HepG2 (cell line): ENCODE results near the gene SUCLG1. TPM values are rescaled to one million over a fixed set of nuclear protein-coding genes. Genes with fewer than 3 reads are reported as not detected.

Experiments
- ATAC-seq: fragments of 200-7000 bp; cut with Tn5 transposase; 3 replicates; pipeline ENCODE4 v1.9.1; 2020; ENCODE audit warnings: mild to moderate bottlenecking, moderate library complexity
- BruUV-seq: library from RNA; stranded (reverse); fragments of 400-500 nt; replicated peaks from 2 replicates; lab custom pipeline; 2021; lab: Mats Ljungman, UMichigan
- CTCF ChIA-PET: fragments of 300-600 bp; formaldehyde crosslinking; extraction: SDS; loops from one replicate; lab custom pipeline; 2021; ENCODE audit warnings: low total read pairs, inconsistent platforms, low intra/inter-chr PET ratio; lab: Yijun Ruan, JAX
- POLR2A ChIA-PET: fragments of 350-600 bp; sonication (Branson Sonifier 250); formaldehyde crosslinking; loops from one replicate; lab custom pipeline; 2020; ENCODE audit warnings: antibody characterized with exemption, inconsistent platforms; lab: Yijun Ruan, JAX
- DNase-seq: peaks from one replicate; pipeline ENCODE4 v3.0.0-alpha.2; 2015; ENCODE audit warnings: low spot score
- FAIRE-seq: peaks from 3 replicates; lab custom pipeline; 2011; peaks lifted over from hg19 to GRCh38; lab: Jason Lieb, UNC
- H2AFZ ChIP-seq: one replicate; pipeline ENCODE4 v1.6.1; 2011; ENCODE audit warnings: low read length, inconsistent platforms
- H3K27ac ChIP-seq: fragments of 300-600 bp; 3 replicates; pipeline ENCODE4 v1.8.0; 2011; ENCODE audit warnings: mixed run types, mild to moderate bottlenecking, mixed read lengths, low read length, inconsistent platforms; ENCODE audit not compliant: insufficient read depth; ENCODE audit errors: extremely low read length
- H3K27me3 ChIP-seq, 2 experiments: fragments of 200-600 bp in 1 of 2; 2 replicates in 1 of 2; 3 replicates in 1 of 2; pipeline versions ENCODE4 v1.6.0 to v1.8.0; 2011; ENCODE audit warnings: low read length in 2 of 2, mild to moderate bottlenecking in 2 of 2, moderate library complexity in 2 of 2, inconsistent platforms in 1 of 2; ENCODE audit not compliant: insufficient read depth in 2 of 2, control insufficient read depth in 1 of 2
- H3K36me3 ChIP-seq, 2 experiments: fragments of 200-600 bp in 1 of 2; replicated peaks in 1 of 2; 2 replicates in 1 of 2; 3 replicates in 1 of 2; pipeline versions ENCODE4 v1.5.1 to v1.8.0; 2011; ENCODE audit warnings: low read length in 2 of 2, inconsistent platforms in 1 of 2; ENCODE audit not compliant: insufficient read depth in 2 of 2, control insufficient read depth in 1 of 2
- H3K4me1 ChIP-seq: 2 replicates; pipeline ENCODE4 v1.5.1; 2012; ENCODE audit warnings: low read length, inconsistent platforms; ENCODE audit not compliant: insufficient read depth
- H3K4me2 ChIP-seq: 2 replicates; pipeline ENCODE4 v1.6.0; 2011; ENCODE audit warnings: low read depth, low read length, inconsistent platforms
- H3K4me3 ChIP-seq, 3 experiments: fragments of 200-600 bp in 1 of 3; sonication (generic), shearing (Covaris generic) in 1 of 3; replicated peaks in 1 of 3; 2 replicates each; pipeline ENCODE4 v1.5.1; 2011 to 2016; ENCODE audit warnings: low read length in 3 of 3, inconsistent platforms in 2 of 3, low read depth in 2 of 3, mild to moderate bottlenecking in 2 of 3, control low read depth in 1 of 3, mixed read lengths in 1 of 3; ENCODE audit not compliant: insufficient read depth in 1 of 3
- H3K79me2 ChIP-seq: one replicate; pipeline ENCODE4 v1.6.1; 2011; ENCODE audit warnings: low read length, inconsistent platforms; ENCODE audit not compliant: insufficient read depth
- H3K9ac ChIP-seq: 2 replicates; pipeline ENCODE4 v1.6.0; 2011; ENCODE audit warnings: mild to moderate bottlenecking, low read depth, low read length, inconsistent platforms; ENCODE audit not compliant: insufficient read depth
- H3K9me3 ChIP-seq: 2 replicates; pipeline ENCODE4 v1.5.1; 2012; ENCODE audit warnings: mild to moderate bottlenecking, low read length
- H4K20me1 ChIP-seq: 2 replicates; pipeline ENCODE4 v1.6.0; 2011; ENCODE audit warnings: inconsistent platforms, mild to moderate bottlenecking, low read length, moderate library complexity; ENCODE audit not compliant: insufficient read depth
- KDM3A ChIP-seq: IDR thresholded peaks from 2 replicates; pipeline ENCODE4 v1.6.1; 2018; ENCODE audit warnings: low read depth, missing compliant biosample characterization
- RFX5 ChIP-seq: IDR thresholded peaks from 2 replicates; pipeline ENCODE4 v1.6.1; 2011; ENCODE audit warnings: low read depth, low read length, improper control_type of control experiment
- SMC3 ChIP-seq: IDR thresholded peaks from 2 replicates; pipeline ENCODE4 v1.6.1; 2011; ENCODE audit warnings: low read length, improper control_type of control experiment
- ZBTB8A ChIP-seq: sonication (generic); formaldehyde crosslinking; IDR thresholded peaks from 2 replicates; pipeline ENCODE4 v1.4.0; 2020; ENCODE audit warnings: mild to moderate bottlenecking, low read depth, missing genetic modification reagents, borderline replicate concordance
- ZNF510 ChIP-seq: sonication (generic); formaldehyde crosslinking; IDR thresholded peaks from 2 replicates; pipeline ENCODE4 v1.4.0; 2020; ENCODE audit warnings: low read depth, mild to moderate bottlenecking, missing genetic modification reagents
- ZNF558 ChIP-seq: sonication (generic); formaldehyde crosslinking; IDR thresholded peaks from 2 replicates; pipeline ENCODE4 v1.9.0; 2022; ENCODE audit warnings: mild to moderate bottlenecking, missing genetic modification reagents, borderline replicate concordance
- WGBS: methylation state at CpG from one replicate; pipeline ENCODE4 v1.1.6; 2017; ENCODE audit warnings: low lambda C conversion rate; 5-methylcytosine and 5-hydroxymethylcytosine counted together
- in situ Hi-C: cut with HindIII; loops from 2 replicates; pipeline ENCODE4 v1.10.0; 2017; ENCODE audit warnings: low pct_unique_long_range_greater_than_20kb; ENCODE audit not compliant: extremely low pct_ligation_motif_present
- intact Hi-C: fragments of 100-400 bp; cut with micrococcal nuclease; formaldehyde crosslinking; loops from one replicate; pipeline ENCODE4 v1.10.0; 2022; ENCODE audit not compliant: unreplicated experiment
- polyA plus RNA-seq, 8 experiments: library from polyadenylated mRNA; depleted of rRNA in 3 of 8; stranded (reverse) in 7 of 8; unstranded in 1 of 8; fragments of >200 nt; fragmentation: Illumina TruSeq in 4 of 8; extraction: Trizol in 4 of 8; gene quantifications; 2 replicates each; pipeline versions ENCODE4 v1.2.1 to v1.2.3, GENCODE V29; 2011 to 2016; ENCODE audit warnings: low read depth in 4 of 8, missing spikeins in 1 of 8, mixed read lengths in 1 of 8; ENCODE audit not compliant: insufficient read depth in 1 of 8
- total RNA-seq, 5 experiments: library from RNA; depleted of rRNA; stranded (reverse); fragments of >200 nt; fragmentation: Illumina TruSeq; extraction: Trizol; gene quantifications; 2 replicates each; pipeline ENCODE4 v1.2.3, GENCODE V29; 2016; ENCODE audit warnings: low read depth in 1 of 5
- TF ChIP-seq, protein P1 (sequence below): fragments of 450-650 bp; IDR thresholded peaks from 2 replicates; pipeline ENCODE4 v1.6.1; 2017; ENCODE audit warnings: mild to moderate bottlenecking
- TF ChIP-seq, protein P2 (sequence below): sonication (generic); formaldehyde crosslinking; IDR thresholded peaks from 2 replicates; pipeline ENCODE4 v1.8.1; 2023; ENCODE audit warnings: missing genetic modification reagents, mild to moderate bottlenecking, borderline replicate concordance
- TF ChIP-seq, protein P3 (sequence below): sonication (generic); formaldehyde crosslinking; IDR thresholded peaks from 2 replicates; pipeline ENCODE4 v1.5.1; 2020; ENCODE audit warnings: missing genetic modification reagents, mild to moderate bottlenecking, borderline replicate concordance
- TF ChIP-seq, protein P4 (sequence below): sonication (generic); formaldehyde crosslinking; IDR thresholded peaks from 2 replicates; pipeline ENCODE4 v1.4.0; 2020; ENCODE audit warnings: missing genetic modification reagents

SUCLG1 gene
- total and polyA plus RNA-seq, 2 of the 13 experiments (the other 11 are each of a cell fraction or from before 2014, with no cell fraction given): 58.7 to 121 TPM

DNA sequence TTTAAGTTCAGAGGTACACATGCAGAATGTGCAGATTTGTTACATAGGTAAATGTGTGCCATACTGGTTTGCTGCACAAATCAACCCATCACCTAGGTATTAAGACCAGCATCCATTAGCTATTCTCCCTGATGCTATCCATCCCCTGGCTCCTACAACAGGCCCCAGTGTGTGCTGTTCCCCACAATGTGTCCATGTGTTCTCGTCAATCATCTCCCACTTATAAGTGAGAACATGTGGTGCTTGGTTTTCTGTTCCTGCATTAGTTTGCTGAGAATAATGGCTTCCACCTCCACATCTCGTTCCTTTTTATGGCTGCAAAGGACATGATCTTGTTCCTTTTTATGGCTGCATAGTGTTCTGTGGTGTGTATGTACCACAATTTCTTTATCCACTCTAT lies 75.8 kb downstream of the SUCLG1 start:
- DNase-seq: no peak
- no peaks in the 10 kb centered on the region for H4K20me1 ChIP-seq
- no peaks in the 10 kb centered on the region for H3K27me3 ChIP-seq
- H3K4me2 ChIP-seq: no peak overlapping the region
- BruUV-seq: no TSS peak
- H3K9me3 ChIP-seq: no peaks in the 10 kb centered on the region
- TF ChIP-seq SMC3 (no peak), KDM3A (CRISPR knock-in tag) (no peak), ZNF510 (no peak), ZBTB8A (CRISPR knock-in tag) (no peak), RFX5 (no peak), ZNF558 (CRISPR knock-in tag) (no peak)
- TF ChIP-seq, protein P1, sequence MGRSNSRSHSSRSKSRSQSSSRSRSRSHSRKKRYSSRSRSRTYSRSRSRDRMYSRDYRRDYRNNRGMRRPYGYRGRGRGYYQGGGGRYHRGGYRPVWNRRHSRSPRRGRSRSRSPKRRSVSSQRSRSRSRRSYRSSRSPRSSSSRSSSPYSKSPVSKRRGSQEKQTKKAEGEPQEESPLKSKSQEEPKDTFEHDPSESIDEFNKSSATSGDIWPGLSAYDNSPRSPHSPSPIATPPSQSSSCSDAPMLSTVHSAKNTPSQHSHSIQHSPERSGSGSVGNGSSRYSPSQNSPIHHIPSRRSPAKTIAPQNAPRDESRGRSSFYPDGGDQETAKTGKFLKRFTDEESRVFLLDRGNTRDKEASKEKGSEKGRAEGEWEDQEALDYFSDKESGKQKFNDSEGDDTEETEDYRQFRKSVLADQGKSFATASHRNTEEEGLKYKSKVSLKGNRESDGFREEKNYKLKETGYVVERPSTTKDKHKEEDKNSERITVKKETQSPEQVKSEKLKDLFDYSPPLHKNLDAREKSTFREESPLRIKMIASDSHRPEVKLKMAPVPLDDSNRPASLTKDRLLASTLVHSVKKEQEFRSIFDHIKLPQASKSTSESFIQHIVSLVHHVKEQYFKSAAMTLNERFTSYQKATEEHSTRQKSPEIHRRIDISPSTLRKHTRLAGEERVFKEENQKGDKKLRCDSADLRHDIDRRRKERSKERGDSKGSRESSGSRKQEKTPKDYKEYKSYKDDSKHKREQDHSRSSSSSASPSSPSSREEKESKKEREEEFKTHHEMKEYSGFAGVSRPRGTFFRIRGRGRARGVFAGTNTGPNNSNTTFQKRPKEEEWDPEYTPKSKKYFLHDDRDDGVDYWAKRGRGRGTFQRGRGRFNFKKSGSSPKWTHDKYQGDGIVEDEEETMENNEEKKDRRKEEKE: no peak
- TF ChIP-seq, protein P2, sequence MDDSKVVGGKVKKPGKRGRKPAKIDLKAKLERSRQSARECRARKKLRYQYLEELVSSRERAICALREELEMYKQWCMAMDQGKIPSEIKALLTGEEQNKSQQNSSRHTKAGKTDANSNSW (CRISPR knock-in tag): no peak
- TF ChIP-seq, protein P3, sequence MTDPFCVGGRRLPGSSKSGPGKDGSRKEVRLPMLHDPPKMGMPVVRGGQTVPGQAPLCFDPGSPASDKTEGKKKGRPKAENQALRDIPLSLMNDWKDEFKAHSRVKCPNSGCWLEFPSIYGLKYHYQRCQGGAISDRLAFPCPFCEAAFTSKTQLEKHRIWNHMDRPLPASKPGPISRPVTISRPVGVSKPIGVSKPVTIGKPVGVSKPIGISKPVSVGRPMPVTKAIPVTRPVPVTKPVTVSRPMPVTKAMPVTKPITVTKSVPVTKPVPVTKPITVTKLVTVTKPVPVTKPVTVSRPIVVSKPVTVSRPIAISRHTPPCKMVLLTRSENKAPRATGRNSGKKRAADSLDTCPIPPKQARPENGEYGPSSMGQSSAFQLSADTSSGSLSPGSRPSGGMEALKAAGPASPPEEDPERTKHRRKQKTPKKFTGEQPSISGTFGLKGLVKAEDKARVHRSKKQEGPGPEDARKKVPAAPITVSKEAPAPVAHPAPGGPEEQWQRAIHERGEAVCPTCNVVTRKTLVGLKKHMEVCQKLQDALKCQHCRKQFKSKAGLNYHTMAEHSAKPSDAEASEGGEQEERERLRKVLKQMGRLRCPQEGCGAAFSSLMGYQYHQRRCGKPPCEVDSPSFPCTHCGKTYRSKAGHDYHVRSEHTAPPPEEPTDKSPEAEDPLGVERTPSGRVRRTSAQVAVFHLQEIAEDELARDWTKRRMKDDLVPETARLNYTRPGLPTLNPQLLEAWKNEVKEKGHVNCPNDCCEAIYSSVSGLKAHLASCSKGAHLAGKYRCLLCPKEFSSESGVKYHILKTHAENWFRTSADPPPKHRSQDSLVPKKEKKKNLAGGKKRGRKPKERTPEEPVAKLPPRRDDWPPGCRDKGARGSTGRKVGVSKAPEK (CRISPR knock-in tag): no peak
- TF ChIP-seq, protein P4, sequence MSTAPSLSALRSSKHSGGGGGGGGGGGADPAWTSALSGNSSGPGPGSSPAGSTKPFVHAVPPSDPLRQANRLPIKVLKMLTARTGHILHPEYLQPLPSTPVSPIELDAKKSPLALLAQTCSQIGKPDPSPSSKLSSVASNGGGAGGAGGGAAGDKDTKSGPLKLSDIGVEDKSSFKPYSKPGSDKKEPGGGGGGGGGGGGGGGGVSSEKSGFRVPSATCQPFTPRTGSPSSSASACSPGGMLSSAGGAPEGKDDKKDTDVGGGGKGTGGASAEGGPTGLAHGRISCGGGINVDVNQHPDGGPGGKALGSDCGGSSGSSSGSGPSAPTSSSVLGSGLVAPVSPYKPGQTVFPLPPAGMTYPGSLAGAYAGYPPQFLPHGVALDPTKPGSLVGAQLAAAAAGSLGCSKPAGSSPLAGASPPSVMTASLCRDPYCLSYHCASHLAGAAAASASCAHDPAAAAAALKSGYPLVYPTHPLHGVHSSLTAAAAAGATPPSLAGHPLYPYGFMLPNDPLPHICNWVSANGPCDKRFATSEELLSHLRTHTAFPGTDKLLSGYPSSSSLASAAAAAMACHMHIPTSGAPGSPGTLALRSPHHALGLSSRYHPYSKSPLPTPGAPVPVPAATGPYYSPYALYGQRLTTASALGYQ (CRISPR knock-in tag): no peak
- TF ChIP-seq, all 625 proteins: peak for 0
- H3K27ac ChIP-seq: no peak overlapping the region
- H3K79me2 ChIP-seq: no peaks in the 10 kb centered on the region
- H3K36me3 ChIP-seq: no peaks in the 10 kb centered on the region
- intact Hi-C loops: no loop called here
- no peak overlapping the region for H3K4me3 ChIP-seq
- no peak overlapping the region for H3K9ac ChIP-seq
- FAIRE-seq (no peak), ATAC-seq (no peak)
- WGBS: 2% methylated on average over 2 of the region's 2 CpGs
- H2AFZ ChIP-seq: no peak overlapping the region
- in situ Hi-C loops: no loop called here
- POLR2A ChIA-PET: no interaction called here
- no peaks in the 10 kb centered on the region for H3K4me1 ChIP-seq
- CTCF ChIA-PET: no interaction called here
